ENCODE data around the gene KLHL22.

DNA sequence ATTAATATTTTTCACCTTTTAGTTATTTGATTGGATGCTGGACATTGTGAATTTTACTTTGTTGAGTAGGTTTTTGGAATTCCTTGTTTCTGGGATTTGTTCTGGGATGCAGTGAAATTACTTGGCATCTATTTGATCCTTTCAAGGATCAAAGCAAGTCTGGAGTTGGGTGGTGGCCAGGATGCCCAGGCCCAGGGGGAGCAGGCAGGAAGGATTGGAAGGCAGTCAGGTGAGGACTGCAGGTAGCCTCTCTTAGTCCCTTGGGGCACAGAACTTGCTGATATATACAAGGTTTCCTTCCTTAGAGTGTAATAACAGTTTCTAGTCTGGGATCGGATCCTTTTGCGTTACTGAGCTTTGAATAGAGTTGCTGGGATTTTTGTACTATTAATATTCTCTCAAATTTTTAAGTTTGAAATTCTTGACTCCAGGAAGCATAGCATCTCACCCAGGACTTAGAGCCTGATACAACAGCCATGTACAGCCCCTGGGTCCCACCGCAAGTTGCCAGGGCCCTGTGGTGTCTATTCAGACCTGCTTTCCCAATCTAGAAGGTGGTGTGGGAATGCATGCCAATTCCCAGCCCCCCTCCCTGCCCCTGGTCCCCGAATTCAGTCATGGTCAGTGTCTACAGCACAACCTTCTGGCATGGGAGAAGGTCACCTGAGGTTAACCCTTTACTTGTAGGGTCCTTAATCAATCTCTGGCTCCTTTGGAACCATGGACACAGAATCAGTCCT, 95.6 kb downstream of the KLHL22 start:
- TF ChIP-seq, protein P1, sequence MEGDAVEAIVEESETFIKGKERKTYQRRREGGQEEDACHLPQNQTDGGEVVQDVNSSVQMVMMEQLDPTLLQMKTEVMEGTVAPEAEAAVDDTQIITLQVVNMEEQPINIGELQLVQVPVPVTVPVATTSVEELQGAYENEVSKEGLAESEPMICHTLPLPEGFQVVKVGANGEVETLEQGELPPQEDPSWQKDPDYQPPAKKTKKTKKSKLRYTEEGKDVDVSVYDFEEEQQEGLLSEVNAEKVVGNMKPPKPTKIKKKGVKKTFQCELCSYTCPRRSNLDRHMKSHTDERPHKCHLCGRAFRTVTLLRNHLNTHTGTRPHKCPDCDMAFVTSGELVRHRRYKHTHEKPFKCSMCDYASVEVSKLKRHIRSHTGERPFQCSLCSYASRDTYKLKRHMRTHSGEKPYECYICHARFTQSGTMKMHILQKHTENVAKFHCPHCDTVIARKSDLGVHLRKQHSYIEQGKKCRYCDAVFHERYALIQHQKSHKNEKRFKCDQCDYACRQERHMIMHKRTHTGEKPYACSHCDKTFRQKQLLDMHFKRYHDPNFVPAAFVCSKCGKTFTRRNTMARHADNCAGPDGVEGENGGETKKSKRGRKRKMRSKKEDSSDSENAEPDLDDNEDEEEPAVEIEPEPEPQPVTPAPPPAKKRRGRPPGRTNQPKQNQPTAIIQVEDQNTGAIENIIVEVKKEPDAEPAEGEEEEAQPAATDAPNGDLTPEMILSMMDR (IDR thresholded peaks at IDR 0.05): no peak
- no peak for TF ChIP-seq EZH2 (IDR thresholded peaks at IDR 0.05)
- TF ChIP-seq EZH2phosphoT487 (IDR thresholded peaks at IDR 0.05): no peak
